H1 (cell line): ENCODE results near the gene CCDC171. TPM values are rescaled to one million over a fixed set of nuclear protein-coding genes. Genes with fewer than 3 reads are reported as not detected.

Experiments used
- CTBP2 ChIP-seq: IDR thresholded peaks from 2 replicates; pipeline ENCODE4 v1.7.0; 2011; ENCODE audit warnings: borderline replicate concordance, mild to moderate bottlenecking, moderate library complexity, mixed read lengths, low read length; ENCODE audit not compliant: insufficient read depth, insufficient read length
- EGR1 ChIP-seq: IDR thresholded peaks from 2 replicates; pipeline ENCODE4 v1.6.1; 2011; ENCODE audit warnings: low read depth, low read length, borderline replicate concordance
- HDAC6 ChIP-seq: IDR thresholded peaks from one replicate; pipeline ENCODE4 v1.7.1; 2012; ENCODE audit warnings: low read depth, mild to moderate bottlenecking, inconsistent platforms, low read length, moderate library complexity
- MAX ChIP-seq: IDR thresholded peaks from 2 replicates; pipeline ENCODE4 v1.6.1; 2012; ENCODE audit warnings: inconsistent platforms
- NRF1 ChIP-seq: IDR thresholded peaks from 2 replicates; pipeline ENCODE4 v1.6.1; 2011; ENCODE audit warnings: mild to moderate bottlenecking, low read depth, low read length, improper control_type of control experiment
- PHF8 ChIP-seq: fragments of 200-600 bp; sonication (generic); conservative IDR thresholded peaks from 2 replicates; pipeline ENCODE4 v1.7.1; 2012; ENCODE audit warnings: low read depth, mild to moderate bottlenecking, inconsistent platforms, low read length, moderate library complexity
- SRF ChIP-seq: IDR thresholded peaks from 2 replicates; pipeline ENCODE4 v1.6.1; 2011; ENCODE audit warnings: mild to moderate bottlenecking, low read depth, low read length, moderate library complexity
- TBP ChIP-seq: IDR thresholded peaks from 2 replicates; pipeline ENCODE4 v1.6.1; 2011; ENCODE audit warnings: low read depth, low read length, improper control_type of control experiment
- polyA plus RNA-seq, 7 experiments: library from polyadenylated mRNA; depleted of rRNA in 3 of 7; stranded (reverse) in 5 of 7; unstranded in 2 of 7; fragments of >200 nt in 5 of 7; fragments of 200-250 nt in 2 of 7; gene quantifications; 1 replicate in 5 of 7; 2 replicates in 1 of 7; 4 replicates in 1 of 7; pipeline versions ENCODE4 v1.2.1 to v1.2.3, GENCODE V29; 2011 to 2013; ENCODE audit warnings: missing spikeins in 2 of 7, mixed read lengths in 2 of 7
- total RNA-seq: library from RNA; stranded (reverse); fragmentation: NEBNext Ultra II Directional; extraction: Animal tissue kit (Norgen Biotek cat#: 25700); gene quantifications from 2 replicates; pipeline ENCODE4 v1.2.1, GENCODE V29; 2021

Gene CCDC171
- total and polyA plus RNA-seq, 2 of the 8 experiments (the other 6 are each of a cell fraction or from before 2014, with no cell fraction given) = 0.83 to 2.3 TPM

GRCh38 chr9:16004613-16005012 is 451.8 kb downstream of the CCDC171 start (continued):
- TF ChIP-seq MAX (no peak), SRF (no peak), PHF8 (no peak), EGR1 (no peak), CTBP2 (no peak), HDAC6 (no peak), NRF1 (no peak), TBP (no peak)
